Hippocampal formation (tissue), 2 donors: Measurements from ENCODE around the gene NPLOC4.
A peak's percentile ranks its signal among the peaks of the same experiment; 100 is the strongest.
"Not testable (repeated sequence)": the region's sequence is repeated elsewhere in the genome, so short reads cannot be mapped to it uniquely, and the experiment has no call there.

Experiments used
- DNase-seq, 2 donors: peaks; one replicate each; lab custom pipeline; 2025; lab: John Stamatoyannopoulos, UW

NPLOC4 gene

GRCh38 chr17:81635431-81635830 lies 1.5 kb downstream of the NPLOC4 start:
- DNase-seq = no peak

- DNase-seq = no peak
Measured at GRCh38 chr17:81631482-81631881, 5.4 kb downstream of the NPLOC4 start.

- DNase-seq = no peak
Measured at GRCh38 chr17:81630274-81630673, 6.6 kb downstream of the NPLOC4 start.

GRCh38 chr17:81621494-81622130 lies 15.3 kb downstream of the NPLOC4 start:
- DNase-seq = no peak

GRCh38 chr17:81618307-81618706 lies 18.6 kb downstream of the NPLOC4 start:
- not testable (repeated sequence) for DNase-seq

- no peak for DNase-seq
Measured at GRCh38 chr17:81616877-81617276, 20.0 kb downstream of the NPLOC4 start.

- DNase-seq = no peak
Measured at GRCh38 chr17:81615401-81615930, 21.4 kb downstream of the NPLOC4 start.

- no peak for DNase-seq
Measured at GRCh38 chr17:81612172-81612970, 24.5 kb downstream of the NPLOC4 start.

GRCh38 chr17:81609541-81610311 lies 27.2 kb downstream of the NPLOC4 start:
- no peak for DNase-seq

- no peak for DNase-seq
Measured at GRCh38 chr17:81608605-81609004, 28.3 kb downstream of the NPLOC4 start.

- no peak for DNase-seq
Measured at GRCh38 chr17:81608082-81608481, 28.8 kb downstream of the NPLOC4 start.

- DNase-seq = no peak
Measured at GRCh38 chr17:81607431-81607830, 29.5 kb downstream of the NPLOC4 start.

GRCh38 chr17:81603846-81604610 lies 32.9 kb downstream of the NPLOC4 start:
- DNase-seq = no peak

- peak; percentile 23 to 40 for DNase-seq
Measured at GRCh38 chr17:81601525-81602120, 35.3 kb downstream of the NPLOC4 start.

- DNase-seq = no peak
Measured at GRCh38 chr17:81599719-81600486, 37.0 kb downstream of the NPLOC4 start.

- no peak for DNase-seq
Measured at GRCh38 chr17:81593105-81593871, 43.6 kb downstream of the NPLOC4 start.

- DNase-seq = no peak
Measured at GRCh38 chr17:81591971-81592370, 44.9 kb downstream of the NPLOC4 start.

- no peak for DNase-seq
Measured at GRCh38 chr17:81590121-81590520, 46.8 kb downstream of the NPLOC4 start.

GRCh38 chr17:81589612-81590011 lies 47.3 kb downstream of the NPLOC4 start:
- no peak for DNase-seq

- no peak for DNase-seq
Measured at GRCh38 chr17:81586096-81586495, 50.8 kb downstream of the NPLOC4 start.
